Measurements from ENCODE around the gene KCNA2.
A peak's percentile ranks its signal among the peaks of the same experiment; 100 is the strongest.

Gene KCNA2

DNA sequence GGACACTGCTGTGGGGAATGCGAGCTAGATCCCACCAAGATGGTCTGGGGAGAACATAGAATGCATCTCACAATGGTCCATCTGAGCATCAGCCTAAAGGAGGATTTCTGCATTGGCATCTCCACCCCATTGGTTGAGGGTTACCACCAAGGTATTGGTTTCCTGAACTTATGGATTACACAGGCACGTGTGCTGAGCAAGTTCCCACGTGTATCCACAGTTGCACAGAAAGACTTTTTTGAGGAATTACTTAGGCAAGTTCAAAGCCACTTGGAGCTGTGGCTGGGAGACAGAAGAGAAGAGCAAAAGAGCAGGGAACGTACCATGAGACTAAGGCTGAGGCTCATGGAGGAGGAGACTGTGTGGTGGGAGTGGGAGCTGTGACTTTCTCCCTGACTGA lies 43.1 kb downstream of the KCNA2 start:
- no peak for DNase-seq

DNA sequence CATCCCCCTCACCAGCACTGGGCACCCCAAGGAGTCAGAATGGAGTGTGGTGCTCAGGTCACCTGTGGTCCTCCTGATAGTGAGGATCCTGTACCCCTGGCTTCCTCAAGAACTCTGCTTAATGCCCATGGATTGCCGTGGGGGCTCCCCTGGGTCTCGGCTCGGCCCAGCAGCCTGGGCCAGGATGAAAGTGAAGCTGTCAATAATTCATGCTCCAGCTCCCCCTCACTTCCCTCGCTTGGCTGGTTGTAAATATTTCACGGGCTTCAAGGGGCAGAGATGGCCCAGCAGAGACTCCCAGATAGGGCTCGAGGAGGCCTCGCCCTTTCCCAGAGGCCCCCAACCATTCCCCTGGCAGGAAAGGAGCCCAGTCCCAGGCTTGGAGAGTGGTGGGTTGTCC lies 44.6 kb downstream of the KCNA2 start:
- DNase-seq = no peak

DNA sequence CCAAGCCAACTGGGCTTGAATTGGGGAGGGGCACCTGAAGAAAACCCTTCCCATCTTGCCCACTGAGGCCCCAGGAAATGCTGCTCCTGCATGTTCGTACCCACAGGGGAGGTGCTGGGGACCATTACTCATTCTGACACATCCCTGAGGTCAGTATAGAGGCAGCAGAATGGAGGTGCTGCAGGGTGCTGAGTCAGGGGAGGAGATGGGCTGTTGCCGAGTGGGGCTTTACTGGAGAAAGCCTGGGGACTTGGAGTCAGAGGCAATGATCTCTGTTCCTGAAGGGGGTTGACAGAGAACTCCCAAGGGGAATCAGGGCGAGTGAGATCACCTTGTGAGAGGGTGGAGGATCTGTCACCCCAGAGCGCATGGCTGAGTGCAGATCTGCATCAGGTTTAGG lies 47.0 kb downstream of the KCNA2 start:
- DNase-seq = no peak

DNA sequence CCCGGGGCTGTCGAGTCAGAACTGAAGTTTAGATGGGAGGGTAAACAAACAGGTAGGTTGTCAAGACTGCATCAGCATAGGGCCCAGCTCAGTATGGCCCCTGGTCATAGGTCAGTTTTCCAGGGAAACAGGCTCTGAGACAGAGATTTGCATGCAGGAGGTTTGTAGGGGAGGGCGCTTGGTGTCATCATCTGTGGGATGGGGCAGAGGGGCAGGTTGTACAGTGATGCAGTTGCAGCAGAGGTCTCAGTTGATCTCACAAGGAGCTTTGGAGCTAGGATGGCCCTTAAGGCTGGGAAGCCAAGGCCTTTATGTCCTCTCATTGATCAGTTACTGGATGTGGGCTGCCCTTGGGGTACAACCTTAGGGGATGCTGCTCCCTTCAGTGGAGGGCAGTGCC lies 48.7 kb downstream of the KCNA2 start:
- no peak for DNase-seq

DNA sequence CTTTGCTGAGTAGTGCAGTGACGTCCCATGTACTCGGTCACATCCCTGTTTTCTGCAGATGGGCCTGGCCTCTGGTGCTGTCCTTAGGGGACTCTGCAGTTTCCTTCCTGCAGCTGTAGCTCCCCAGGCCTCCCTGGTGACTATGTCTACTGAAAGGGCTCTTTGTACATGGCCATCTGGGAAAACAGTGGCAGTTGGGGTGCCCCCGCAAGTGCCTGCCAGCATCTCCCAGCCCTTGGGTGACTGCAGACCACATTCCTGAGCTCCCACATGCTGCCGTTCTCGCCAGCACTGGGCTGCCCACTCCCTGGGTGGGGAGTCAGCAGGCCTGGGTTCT lies 49.7 kb downstream of the KCNA2 start:
- no peak for DNase-seq

DNA sequence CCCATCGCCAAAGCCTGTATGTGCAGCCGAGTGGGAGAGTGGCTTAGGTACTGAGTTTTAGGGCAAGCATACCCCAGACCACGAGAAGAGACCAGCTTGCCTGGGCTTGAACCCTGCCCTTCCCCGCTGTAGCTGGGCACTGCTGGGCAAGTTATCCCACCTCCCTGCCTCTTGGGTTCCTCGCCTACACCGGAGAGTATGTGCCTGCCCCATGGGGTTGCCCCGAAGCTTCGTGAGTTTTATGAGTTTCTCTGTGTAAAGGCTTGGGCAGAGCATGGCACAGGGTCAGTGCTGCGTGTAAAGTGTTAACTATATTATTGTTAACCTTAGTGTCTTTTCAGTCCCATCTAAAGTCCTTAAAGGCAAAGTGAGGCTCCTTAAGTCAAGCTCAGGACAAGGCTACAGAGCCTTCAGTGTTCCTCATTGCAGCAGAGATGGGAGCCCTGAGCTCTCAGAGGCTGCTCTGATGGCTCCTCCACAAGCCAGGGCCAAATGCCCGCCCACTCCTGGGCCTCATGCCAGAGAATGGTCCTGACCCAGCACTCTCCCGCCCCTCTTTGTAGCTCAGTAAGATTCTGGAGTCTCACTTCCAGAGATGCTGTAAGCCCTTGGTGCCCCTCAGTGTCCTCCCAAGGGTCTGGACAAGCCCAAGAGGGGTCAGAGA lies 50.2 kb downstream of the KCNA2 start:
- DNase-seq = no peak

DNA sequence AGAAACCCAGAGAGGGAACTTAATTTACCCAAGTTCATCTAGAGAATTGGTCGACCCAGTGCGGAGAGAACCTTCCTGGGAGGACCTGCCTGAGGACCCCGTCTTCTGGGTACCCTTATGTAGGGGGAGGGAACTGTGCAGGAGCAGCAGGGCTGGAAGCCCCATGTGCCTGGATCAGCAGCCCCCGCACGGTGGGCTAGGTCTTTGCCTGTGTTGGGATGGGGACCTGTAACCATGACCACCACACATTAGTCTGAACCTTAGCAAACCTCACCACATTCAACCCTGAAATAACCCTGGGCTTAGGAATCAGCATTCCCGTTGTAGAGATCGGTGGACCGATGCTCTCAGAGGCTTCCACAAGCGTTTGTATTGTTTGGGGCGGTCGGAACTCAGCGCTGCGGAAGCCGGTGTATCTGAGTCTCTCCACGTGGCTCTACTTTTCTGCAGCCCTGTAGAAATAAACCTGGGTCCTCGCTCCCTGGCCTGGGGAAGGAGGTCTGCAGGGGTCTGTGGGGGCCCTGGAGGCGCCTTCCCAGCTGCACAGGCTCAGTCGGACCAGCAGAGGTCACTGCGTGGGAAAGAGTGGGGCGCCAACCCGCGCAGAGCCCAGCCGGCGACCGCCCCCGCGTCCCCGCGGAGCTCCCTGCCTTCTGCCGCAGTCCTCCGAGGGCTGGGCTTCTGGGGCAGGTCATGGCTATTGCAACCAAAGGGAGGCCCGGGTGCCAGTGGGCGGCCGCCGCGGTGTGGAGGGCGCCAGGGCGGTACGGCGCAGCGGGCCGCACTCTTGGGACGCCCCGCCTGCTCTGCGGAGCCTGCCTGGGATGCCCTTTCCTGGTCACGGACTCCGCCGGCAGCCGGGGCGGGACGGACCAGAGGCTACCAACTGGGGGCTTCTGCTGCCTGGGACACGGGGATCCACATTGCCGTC lies 51.0 kb downstream of the KCNA2 start:
- DNase-seq = peak; percentile 62

DNA sequence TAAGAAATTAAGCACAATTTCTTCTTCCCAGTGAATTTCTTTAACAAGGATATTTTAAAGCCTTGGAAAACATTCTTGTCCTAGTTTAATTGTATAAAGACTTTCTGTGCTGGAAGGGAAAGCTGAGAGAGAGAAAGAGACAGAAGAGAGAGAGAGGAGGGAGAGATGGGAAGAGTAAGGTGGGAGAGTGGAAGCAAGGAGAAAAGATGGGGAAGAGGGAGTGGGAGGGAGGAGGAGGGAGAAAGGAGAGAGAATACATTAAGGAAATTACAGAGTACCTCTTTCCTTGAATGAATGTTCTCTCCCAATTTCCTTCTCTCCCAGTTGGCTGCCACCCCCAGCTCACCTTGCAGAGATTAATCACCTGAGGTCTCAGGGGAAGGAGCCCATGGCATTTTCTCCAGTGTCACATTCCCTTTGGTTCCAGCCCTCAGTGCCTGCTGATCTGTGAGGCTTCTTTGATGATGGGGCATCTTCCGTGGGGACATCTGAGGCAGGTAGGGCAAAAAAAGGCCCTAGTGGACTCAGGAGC lies 54.8 kb downstream of the KCNA2 start:
- no peak for DNase-seq

DNA sequence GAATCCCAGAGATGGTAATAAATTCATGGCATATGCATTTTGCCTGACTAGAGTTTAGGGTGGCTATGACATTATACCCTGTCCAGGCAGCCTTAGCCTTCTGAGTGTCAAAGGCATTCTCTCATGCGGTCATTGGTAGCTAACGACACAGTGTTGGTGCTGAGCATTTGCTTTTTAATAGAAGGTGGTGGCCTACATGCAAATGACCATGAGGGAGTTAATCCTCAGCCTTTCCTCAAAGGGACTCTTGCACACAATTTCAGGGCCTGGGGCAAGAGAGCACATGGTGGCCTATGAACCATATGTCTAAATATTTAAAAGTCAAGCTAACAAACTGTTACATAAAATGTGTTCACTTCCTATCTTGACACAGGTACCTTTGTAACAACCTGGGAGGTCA lies 56.3 kb downstream of the KCNA2 start:
- DNase-seq = no peak

DNA sequence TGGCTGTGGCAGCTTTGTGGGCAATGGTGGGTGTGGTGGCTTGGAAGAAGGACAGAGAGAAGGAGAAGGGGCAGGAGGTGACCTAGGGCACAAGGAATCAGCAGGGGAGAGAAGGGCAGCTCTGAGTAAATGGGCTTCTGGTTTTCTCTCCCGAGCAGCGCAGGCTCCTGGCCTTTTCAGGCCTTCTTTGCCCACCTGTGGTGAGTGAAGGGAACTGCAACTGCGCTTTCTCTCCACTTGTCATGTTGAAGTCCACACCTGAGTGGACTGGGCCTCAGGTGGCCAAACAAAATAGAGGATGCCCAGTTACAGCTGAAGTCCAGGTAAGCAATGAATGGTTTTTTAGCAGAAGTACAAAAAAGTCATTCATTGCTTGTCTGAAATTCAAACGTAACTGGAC lies 57.8 kb downstream of the KCNA2 start:
- DNase-seq = no peak

DNA sequence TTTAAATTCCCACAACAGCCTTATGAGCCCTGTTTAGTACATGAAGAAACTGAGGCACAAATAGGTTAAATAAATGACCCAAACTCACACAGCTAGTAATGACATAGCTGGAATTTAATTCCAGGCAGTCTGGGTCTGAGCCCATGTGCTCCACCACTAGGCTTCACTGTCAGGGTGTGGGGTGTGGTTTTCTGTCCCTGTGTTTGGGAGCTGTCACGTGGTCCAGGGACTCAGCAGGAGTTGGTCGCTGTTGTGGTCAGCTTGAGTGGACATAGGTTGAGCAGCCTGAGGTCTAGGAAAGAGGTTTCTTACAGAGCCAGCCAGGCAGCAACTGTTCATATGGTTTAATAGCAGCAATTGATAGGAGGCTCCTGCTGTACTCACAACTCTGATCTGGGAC lies 59.1 kb downstream of the KCNA2 start:
- no peak for DNase-seq

DNA sequence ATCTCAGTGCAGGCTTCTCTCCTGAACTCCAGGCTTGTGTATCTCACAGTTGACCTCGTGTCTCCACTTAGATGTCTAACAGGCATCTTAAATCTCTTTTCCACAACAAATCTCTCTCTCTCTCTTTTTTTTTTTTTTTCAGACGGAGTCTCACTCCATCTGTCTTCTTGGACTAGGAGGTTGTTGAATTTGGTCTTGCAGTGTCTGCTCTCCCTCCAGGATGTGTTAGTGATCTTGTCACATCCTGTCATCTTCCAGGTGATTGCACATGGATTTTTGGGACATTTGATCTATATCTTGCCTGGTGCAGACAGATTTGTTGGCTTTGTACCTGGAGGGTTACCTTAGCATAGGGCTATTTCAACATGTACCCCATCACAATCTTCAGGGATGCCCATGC lies 60.7 kb downstream of the KCNA2 start:
- no peak for DNase-seq

DNA sequence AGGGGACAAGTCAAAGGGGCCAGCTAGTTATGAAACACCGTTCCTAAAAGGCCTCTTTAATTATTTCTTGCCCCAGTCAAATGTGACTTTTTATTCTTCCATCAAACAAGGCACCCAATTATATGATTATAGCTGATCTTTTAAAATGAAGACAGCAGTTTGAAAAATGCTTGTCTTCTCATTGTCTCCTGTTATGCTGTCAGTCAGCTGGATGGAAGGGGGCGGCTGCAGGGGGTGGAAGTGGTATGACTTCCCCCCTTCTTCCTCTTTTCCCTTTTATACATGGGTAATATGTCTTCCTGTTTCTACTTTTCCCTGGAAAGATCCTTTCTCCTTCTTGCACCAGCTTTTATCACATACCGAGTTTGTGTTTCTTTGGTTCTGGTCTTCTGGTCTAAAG lies 61.4 kb downstream of the KCNA2 start:
- no peak for DNase-seq

All from activated naive CD4-positive, alpha-beta T cell treated with anti-CD3 and anti-CD28 coated beads, Interleukin-2, amount 50 U/mL, for 16 hours (primary cell).